HG03097 (cell line): ENCODE results near the gene SECTM1.
A peak's percentile ranks its signal among the peaks of the same experiment; 100 is the strongest.

Experiments used
- ATAC-seq: cut with Tn5 transposase; IDR thresholded peaks from one replicate; pipeline ENCODE4 v1.9.1; 2021; ENCODE audit not compliant: unreplicated experiment, low FRiP score

SECTM1 gene

GRCh38 chr17:82285141-82285540 lies 48.4 kb downstream of the SECTM1 start:
- ATAC-seq, result no peak

DNA sequence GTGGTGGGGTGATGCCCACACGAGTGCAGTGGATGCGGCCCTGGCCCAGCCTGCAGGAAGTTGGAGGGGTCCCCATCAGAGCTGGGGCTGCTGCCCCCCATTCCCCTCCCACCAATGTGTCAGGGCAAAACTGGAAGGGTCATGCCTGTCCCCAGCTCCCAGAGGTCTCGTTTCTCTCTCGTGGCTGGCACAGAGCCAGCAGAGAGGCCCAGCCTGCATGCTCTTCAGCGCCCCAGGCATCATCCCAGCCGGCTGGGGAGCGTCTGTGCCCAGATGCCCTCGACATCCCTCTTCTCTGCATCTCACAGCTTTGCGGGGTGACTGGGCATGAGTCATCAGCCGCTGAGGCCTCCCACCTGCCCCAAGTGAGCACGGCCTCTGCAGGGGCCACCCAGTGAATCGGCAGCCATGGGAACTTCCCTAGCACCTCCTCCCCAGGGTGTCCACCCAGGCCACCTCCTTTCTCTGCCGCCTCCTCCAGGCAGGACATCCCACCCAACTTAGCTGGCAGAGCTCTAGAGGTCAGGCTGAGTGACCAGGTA lies 50.3 kb downstream of the SECTM1 start:
- ATAC-seq, result no peak

GRCh38 chr17:82282239-82283207 lies 51.0 kb downstream of the SECTM1 start:
- no peak for ATAC-seq

- no peak for ATAC-seq
Observed at GRCh38 chr17:82281502-82282238, 51.9 kb downstream of the SECTM1 start.

- ATAC-seq, result no peak
Observed at GRCh38 chr17:82281076-82281475, 52.5 kb downstream of the SECTM1 start.

DNA sequence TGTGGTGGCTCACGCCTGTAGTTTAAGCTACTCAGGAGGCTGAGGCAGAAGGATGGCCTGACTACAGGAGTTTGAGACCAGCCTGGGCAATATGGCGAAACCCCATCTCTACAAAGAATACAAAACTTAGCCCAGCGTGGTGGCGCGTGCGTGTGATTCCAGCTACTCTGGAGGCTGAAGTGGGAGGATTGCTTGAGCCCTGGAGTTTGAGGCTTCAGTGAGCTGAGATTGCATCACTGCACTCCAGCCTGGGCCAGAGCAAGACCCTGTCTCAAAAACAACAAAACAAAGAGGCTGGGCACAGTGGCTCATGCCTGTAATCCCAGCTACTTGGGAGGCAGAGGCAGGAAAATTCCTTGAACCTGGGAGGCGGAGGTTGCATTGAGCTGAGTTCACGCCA lies 53.0 kb downstream of the SECTM1 start:
- ATAC-seq, result no peak

- ATAC-seq, result no peak
Observed at GRCh38 chr17:82278786-82279391, 54.7 kb downstream of the SECTM1 start.

GRCh38 chr17:82278308-82278707 lies 55.3 kb downstream of the SECTM1 start:
- no peak for ATAC-seq

GRCh38 chr17:82277851-82278250 lies 55.7 kb downstream of the SECTM1 start:
- no peak for ATAC-seq

- no peak for ATAC-seq
Observed at GRCh38 chr17:82276938-82277337, 56.6 kb downstream of the SECTM1 start.

DNA sequence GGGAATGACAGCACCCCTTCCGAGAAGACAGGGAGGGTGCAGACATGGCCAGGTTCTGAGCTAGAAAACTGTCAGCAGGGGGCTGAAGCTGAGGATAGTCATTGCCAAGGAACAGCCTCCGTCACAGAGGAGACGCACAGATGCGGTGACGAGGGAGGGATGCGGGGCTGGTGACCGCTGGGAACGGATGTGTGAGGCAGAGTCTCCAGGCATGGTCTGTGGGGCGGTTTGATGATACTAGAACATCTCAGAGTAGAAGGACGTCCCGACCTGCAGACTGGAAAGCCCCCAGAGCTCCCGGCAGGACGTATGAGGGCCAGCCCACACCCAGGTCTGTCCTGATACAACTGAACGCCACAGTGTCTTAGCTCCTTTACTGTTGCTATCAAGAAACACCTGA lies 58.2 kb downstream of the SECTM1 start:
- no peak for ATAC-seq

DNA sequence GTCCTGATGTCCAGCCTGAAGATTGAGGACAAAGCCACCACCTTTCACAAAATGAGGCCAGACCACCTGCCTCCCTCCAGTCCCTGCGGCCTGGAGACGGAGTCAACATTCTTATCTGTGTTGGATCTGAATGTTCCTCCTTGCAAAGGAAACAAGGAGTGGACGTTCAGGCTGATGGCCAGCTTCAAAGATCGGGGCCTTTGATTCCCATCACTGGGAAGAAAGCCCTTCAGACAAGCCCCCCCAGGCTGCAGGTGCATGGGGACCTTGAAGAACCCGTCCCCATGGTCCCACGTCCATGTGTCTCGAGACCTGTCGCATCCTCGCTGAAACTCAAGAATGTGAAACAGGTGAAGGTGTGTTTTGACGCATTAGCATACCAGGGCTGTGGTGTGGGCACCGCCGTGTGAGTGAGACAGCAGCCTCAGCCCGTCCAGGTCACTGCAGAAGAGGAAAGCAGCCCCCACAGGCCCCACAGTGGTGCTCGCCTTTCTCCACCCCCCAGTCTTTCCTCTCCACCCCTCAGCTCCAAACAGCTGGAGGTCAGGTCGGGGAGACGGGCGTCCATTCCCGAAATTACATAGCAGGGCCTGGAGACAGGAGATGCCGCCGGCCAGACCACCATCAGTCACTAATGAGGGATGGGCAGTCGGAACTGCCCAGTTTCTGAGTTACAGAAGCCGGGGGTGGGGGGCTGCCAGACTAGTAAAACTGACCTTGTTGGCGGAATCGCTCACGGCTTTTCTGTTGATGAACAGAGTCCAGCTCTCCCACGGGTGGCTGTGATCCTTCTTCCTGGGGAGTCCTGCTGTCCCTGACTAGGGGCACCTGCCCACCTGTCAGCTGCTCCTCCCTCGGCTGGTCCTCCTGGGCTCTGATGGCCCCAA lies 59.2 kb downstream of the SECTM1 start:
- no peak for ATAC-seq

DNA sequence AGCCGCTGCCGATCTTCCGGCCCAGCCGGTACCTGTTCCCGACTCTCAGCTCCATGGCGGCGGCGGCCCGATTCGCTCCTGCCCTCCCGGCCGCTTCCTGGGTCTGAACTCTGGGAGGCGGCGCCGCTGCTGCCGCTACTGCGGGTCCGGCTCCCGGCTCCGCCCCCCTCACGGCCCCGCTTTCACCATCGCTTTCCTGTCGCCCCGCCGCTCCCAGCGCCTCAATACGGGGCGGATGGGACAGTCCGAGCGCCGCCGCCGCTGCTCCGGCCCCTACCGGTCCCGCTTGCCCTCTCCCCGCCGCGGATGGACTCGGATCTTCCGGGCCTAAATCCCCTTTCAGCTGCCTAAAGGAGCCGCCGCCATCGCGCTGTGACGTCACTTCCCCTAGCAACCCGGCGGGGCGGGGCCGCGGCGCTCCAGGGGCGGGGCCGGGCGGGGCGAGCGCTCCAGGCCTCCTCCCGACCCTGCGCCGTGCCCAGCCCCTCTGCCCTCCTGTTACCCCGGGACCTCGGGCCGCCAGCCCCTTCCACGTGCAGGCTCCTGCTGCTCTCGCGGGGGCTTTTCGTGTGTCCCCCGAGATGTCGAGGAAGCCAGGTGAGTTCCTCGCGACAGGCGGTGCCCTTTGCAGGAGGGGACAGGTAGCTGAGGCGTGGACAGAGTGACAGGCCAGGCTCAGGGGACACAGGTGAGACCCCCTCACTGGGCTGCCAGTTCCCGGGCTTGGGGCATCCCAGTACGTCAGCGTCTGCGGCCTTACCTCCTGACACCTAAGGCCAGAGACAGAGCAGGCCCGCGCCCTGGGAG lies 60.0 kb downstream of the SECTM1 start, which contains the start of gene CSNK1D:
Gene CSNK1D, minus strand, starts transcription at position 374 of the 807 bp plus-strand sequence. Its CDS starts 319 bp downstream, at position 55.
- ATAC-seq, result peak; percentile 64

GRCh38 chr17:82272495-82273326 lies 60.9 kb downstream of the SECTM1 start:
- no peak for ATAC-seq

DNA sequence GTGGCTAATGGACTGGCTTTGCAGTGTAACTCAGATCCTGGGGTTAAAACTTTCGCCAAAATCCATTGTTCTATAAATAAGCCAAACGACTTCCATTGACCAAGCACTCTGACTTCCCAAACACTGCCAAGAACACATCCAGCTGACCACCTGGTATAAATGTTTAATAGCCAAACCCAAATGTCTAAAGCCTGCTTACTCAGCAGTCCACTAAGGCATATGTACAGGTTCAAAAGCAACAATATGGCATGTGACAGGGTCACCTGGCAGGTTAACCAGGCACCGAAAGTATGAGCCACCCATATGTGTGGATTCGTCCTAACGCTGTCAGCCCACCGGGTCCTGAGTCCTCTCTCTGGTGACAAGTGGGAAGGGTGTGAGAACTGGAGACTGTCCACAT lies 62.2 kb downstream of the SECTM1 start:
- no peak for ATAC-seq
